ENCODE results near the gene NOX3. TPM values are rescaled to one million over a fixed set of nuclear protein-coding genes. Genes with fewer than 3 reads are reported as not detected.

NOX3 gene
- total RNA-seq, 1 donor from 2014 or later = not detected

GRCh38 chr6:155441112-155441465 is 14.6 kb downstream of the NOX3 start:
- ATAC-seq (ENCODE audit: poor library complexity) (no peak), DNase-seq (no peak)
- intact Hi-C loops (cut with DNase I) = no loop called here

GRCh38 chr6:155440398-155441111 is 15.1 kb downstream of the NOX3 start:
- intact Hi-C loops (cut with DNase I) = no loop called here
- DNase-seq (no peak), ATAC-seq (ENCODE audit: poor library complexity) (no peak)

DNA sequence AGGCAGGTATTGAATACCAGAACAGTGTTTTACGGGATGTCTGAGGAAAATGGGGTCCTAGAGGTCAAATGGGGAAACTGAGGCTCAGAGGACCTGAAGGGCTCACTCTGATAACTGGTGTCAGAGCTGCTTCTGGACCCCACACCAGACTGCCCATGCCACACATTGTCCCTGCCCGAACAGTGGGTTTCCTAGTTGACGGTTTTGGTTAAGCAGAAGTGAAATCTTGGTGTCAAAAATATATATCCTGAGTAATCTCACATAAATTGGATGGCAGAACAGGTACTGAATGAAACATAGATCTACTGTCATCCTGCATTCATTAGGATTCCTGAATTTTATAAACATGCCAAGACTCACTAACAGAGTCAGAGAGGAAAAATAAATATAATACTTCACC is 16.3 kb downstream of the NOX3 start:
- intact Hi-C loops (cut with DNase I) = no loop called here
- no peak for DNase-seq
- ATAC-seq (ENCODE audit: poor library complexity) = no peak

DNA sequence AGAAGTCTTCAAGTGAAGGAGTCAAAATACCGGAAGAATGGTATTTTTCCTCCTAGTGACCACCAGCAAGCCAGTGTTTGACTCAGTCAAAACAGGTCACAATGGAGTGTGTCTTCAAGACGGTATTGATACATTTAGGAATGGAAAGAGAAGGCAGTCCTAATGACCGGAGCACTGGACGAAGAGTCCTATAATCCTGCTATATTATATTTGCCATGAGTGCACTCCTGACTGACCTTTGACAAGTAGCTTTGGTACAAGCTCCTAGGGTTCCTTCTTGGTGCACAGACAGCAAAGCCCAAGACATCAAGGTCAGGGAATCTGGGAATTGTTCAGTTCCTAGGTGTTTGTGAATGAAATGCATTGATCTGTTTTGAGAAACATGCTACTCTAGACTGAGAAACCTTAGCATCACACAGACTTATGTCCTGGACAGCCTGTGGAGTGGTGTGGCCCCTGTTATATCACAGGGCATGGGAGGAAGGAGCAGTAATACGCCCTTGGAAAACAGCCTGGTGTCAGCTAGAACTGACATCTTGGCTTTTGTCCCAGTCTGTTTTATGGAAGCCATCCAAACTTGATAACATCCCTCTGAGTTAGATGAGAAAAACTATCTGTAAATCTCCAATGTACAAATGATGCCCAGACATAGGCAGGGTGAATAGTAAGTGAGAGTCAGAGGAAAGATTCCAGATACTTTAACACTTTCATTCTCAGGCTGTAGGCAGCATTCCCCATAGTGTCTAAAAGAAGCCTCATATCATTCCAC is 18.5 kb downstream of the NOX3 start:
- DNase-seq = no peak
- ATAC-seq (ENCODE audit: poor library complexity) = peak; percentile 39
- intact Hi-C loops (cut with DNase I) = no loop called here

DNA sequence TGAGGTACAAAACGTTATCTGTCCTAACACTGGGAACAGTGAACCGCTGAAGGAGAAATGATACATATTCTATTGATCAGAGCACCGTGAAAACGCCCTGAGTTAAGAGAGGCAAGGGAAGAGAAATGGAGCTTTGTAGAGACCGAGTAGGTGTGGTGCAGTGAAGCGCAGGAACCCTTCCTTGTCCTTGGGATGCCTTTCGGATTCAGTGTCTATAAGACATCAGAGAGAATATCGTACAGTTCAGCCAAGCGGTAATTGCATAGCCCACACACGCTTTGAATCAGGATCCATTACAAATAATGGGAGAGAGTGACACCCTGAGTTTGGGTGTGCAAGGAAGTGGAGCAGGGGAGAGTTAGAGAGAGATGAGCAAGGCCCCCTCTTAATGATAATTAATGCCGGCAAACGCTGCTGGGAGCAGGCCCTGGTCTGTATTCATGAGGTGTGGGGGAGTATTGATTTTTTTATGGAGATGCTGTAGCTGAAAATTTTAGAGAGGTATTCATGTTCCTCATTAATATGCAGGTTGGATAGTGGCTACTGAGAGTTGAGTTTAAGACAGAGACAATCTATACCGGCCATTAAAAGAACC is 20.7 kb downstream of the NOX3 start:
- ATAC-seq (ENCODE audit: poor library complexity) (no peak), DNase-seq (no peak)
- intact Hi-C loops (cut with DNase I) = no loop called here

- DNase-seq (no peak), ATAC-seq (ENCODE audit: poor library complexity) (no peak)
- intact Hi-C loops (cut with DNase I) = no loop called here
Observed at GRCh38 chr6:155434096-155434495, 21.5 kb downstream of the NOX3 start.

DNA sequence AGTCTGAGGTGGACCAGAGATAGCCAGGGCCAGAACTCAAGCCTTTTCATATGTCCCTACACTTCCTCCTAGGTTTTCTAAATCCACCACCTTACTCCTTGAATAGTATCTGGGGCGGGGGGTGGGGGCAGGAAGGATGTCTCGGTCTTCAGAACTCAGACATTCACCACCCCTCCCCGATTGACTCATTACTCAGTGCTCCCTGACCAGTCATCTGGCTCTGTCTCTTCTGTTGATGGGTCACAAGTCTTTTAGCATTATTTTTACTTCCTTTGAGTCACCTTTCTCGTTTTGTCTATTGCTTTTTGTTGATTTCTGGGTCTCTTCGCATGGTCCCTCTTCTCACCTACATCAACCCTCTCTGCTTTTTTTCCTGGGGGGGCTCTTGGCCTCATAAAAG is 23.3 kb downstream of the NOX3 start:
- no peak for DNase-seq
- intact Hi-C loops (cut with DNase I) = no loop called here

GRCh38 chr6:155429321-155429893 is 26.2 kb downstream of the NOX3 start:
- DNase-seq (no peak), ATAC-seq (ENCODE audit: poor library complexity) (no peak)
- intact Hi-C loops (cut with DNase I) = no loop called here

More for the DNA sequence above, 23.3 kb downstream of the NOX3 start:
- no peak for ATAC-seq (ENCODE audit: poor library complexity)

- intact Hi-C loops (cut with DNase I) = no loop called here
- DNase-seq (no peak), ATAC-seq (ENCODE audit: poor library complexity) (no peak)
Observed at GRCh38 chr6:155426408-155426945, 29.2 kb downstream of the NOX3 start.

DNA sequence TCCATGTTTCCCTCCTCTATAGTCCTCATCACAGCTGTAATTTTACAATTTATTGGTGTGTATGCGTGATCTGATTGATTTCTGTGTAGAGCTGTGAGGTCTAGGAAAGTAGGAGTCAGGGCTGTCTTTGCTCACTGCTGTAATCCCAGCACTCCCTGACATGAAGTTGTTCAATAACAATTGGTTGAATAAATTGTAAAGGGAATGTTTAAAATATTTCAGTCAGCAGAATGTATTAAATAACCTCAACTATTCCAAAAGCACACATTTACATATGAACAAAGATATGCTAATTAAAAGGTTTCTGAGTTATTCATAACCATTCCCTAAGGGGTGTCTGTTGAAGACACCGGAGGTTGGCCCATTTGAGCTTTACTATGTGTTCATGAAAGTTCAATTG is 31.5 kb downstream of the NOX3 start:
- DNase-seq = no peak
- intact Hi-C loops (cut with DNase I) = no loop called here
- no peak for ATAC-seq (ENCODE audit: poor library complexity)

DNA sequence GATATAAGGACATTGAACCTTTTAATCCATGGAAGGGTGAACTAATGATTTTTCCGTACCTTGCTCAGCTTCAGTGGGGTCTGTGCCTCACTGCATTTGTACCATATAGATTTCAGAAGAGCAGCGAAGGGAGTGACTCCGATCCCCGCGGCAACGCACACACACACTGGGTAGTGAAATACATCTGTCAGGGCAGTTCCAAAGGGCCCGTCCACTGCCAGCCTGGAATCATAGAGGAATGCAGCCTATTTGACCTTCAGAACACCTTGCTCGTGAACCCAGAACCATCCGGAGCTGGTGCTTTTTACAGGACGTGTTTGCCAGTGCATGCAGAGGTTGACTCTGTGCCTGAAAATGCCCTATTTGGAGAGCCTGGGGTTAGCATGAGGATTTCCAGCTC is 33.0 kb downstream of the NOX3 start:
- intact Hi-C loops (cut with DNase I) = no loop called here
- no peak for ATAC-seq (ENCODE audit: poor library complexity)
- no peak for DNase-seq

DNA sequence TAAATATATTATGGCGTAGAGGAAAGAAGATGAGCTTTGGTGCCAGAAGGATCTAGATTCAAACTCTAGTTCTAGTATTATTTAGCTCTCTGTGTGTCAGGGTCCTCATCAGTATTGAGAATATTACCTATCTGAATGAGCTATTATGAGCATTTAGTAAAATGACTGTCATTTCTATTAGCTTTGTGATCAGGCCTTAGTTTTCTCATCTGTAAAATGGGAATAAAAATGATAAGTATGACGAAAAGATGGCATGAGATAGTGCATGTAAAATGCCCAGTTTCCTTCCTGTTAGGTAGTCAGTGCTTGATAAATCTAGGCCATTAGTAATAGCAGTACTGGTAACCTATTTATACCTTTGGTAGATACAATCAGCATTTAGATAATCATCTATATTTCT is 35.1 kb downstream of the NOX3 start:
- ATAC-seq (ENCODE audit: poor library complexity) (no peak), DNase-seq (no peak)
- intact Hi-C loops (cut with DNase I) = no loop called here

DNA sequence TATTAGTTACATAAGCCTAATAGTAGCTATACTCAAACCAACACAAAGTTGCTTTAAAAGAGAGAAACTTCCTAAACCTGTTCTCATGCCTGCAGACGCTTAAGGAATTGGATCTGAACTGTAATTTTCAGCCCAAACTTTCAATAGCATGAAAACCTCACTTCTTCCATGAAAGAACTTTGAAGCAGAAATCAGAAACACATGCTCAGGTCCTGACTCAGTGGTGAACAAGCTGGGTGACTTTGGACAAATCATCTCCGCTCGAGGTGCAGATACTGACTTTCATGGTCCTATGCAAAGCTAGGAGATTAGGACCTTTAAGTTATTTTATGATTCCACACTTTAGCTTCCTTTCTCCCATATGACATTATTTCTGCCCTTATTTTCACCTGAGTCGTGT is 36.5 kb downstream of the NOX3 start:
- intact Hi-C loops (cut with DNase I) = no loop called here
- DNase-seq = no peak
- no peak for ATAC-seq (ENCODE audit: poor library complexity)

GRCh38 chr6:155418017-155418761 is 37.5 kb downstream of the NOX3 start:
- ATAC-seq (ENCODE audit: poor library complexity) (peak; percentile 39), DNase-seq (no peak)
- intact Hi-C loops (cut with DNase I) = no loop called here

GRCh38 chr6:155417454-155417853 is 38.2 kb downstream of the NOX3 start:
- ATAC-seq (ENCODE audit: poor library complexity) (no peak), DNase-seq (no peak)
- intact Hi-C loops (cut with DNase I) = no loop called here

- no peak for ATAC-seq (ENCODE audit: poor library complexity)
- no peak for DNase-seq
- intact Hi-C loops (cut with DNase I) = no loop called here
Observed at GRCh38 chr6:155415953-155416352, 39.7 kb downstream of the NOX3 start.

DNA sequence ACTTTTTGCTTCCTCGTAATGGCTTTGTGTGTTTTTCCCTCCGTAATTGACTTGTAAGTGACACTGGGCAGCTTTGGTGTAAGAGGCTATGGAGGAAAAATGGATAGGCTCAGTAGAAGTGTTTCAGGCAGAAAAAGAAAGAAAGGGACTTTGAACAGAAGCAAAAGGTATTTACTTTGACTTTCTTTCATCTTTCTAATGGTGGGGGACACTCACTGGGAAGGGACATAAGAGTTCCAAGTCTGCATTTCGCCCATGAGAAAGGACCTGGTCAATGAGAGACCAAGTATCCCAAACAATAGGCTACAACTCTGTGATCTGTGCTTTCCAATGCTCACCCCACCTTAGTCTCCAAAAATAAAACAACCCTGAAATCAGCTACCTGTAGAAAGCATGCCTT is 41.6 kb downstream of the NOX3 start:
- DNase-seq = no peak
- intact Hi-C loops (cut with DNase I) = no loop called here
- no peak for ATAC-seq (ENCODE audit: poor library complexity)

DNA sequence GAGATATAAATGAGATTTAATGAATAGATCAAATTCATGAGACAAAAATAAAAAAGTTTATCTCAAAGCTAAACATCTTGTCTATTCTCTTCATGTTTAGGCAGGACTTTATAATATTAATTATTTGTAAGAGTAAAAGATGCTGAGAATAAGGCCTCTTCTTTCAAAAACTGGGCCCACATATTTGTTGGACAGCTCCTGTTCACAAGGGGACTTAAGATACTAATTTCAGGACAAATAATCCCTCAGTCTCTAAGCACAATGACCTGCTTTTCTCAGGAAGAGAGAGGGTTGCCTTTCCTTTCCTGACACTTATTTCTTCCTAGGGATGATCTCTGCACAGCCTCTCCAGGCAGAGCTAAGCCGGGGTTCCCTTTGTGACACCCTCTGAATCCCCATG is 43.3 kb downstream of the NOX3 start:
- DNase-seq (no peak), ATAC-seq (ENCODE audit: poor library complexity) (no peak)
- intact Hi-C loops (cut with DNase I) = no loop called here

Data from Right ventricle myocardium superior (tissue), 1 donor.